ENCODE data around the gene SERINC3. TPM values are rescaled to one million over a fixed set of nuclear protein-coding genes. Genes with fewer than 3 reads are reported as not detected.

SERINC3 gene
- total and polyA plus RNA-seq, 2 donors (not counting 3 experiments of a cell fraction or from before 2014, with no cell fraction given) = 83.7 to 177 TPM

DNA sequence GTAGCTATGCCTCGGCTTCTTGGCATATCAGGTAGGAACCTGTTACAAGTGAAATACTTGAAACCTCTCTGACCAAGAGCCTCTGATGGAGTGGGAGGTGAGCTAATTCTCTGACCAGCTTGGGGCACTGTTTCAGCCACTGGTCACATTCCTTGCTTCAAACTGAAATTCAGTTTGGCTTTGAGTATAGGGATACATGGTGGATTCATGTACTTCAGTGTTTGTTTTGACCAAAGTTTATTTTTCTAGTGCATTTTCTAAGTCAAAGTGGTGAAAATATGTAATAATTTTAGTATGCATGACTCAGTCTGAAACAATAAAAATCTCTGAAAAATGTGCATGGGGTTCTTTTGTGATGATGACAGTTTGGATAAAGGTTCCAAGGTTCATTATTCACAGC lies 27.6 kb downstream of the SERINC3 start:
- H3K79me2 ChIP-seq (ENCODE audit: control insufficient read depth, insufficient read depth, low read length) = no peaks in the 10 kb centered on the region
- no peak overlapping the region for H3K27ac ChIP-seq (ENCODE audit: insufficient read depth, low read depth, low read length)
- H2AFZ ChIP-seq (ENCODE audit: low read depth, low read length) = no peak overlapping the region
- no peaks in the 10 kb centered on the region for H3K27me3 ChIP-seq (ENCODE audit: control insufficient read depth in 2 of 2, insufficient read depth in 2 of 2, low read length in 2 of 2)
- H3K9ac ChIP-seq (replicated peaks; ENCODE audit: extremely low read depth, insufficient read depth, low read length) = no peak overlapping the region
- CTCF ChIA-PET = interaction anchor here (1.2 kb wide), 1 partner anchor 14 kb away, joined by 3 read pairs; no protein-coding TSS in a partner anchor
- intact Hi-C loops (cut with micrococcal nuclease) (no loop called here), dilution Hi-C loops (cut with MboI; ENCODE audit: extremely low pct_ligation_motif_present, low sequenced_read_pairs) (no loop called here)
- H3K4me3 ChIP-seq (replicated peaks in 1 of 3; ENCODE audit: insufficient read depth in 1 of 3, low read depth in 1 of 3, low read length in 3 of 3) = no peak overlapping the region
- no peak for TF ChIP-seq GATA2 (IDR thresholded peaks at IDR 0.05; ENCODE audit: insufficient read depth, insufficient read length, low read depth, low read length)
- no peak for TF ChIP-seq EZH2 (IDR thresholded peaks at IDR 0.05; ENCODE audit: borderline replicate concordance, low read depth, low read length, severe bottlenecking)
- TF ChIP-seq, protein P1, sequence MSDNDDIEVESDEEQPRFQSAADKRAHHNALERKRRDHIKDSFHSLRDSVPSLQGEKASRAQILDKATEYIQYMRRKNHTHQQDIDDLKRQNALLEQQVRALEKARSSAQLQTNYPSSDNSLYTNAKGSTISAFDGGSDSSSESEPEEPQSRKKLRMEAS (IDR thresholded peaks at IDR 0.05; ENCODE audit: insufficient read depth, insufficient read length) = no peak
- no peak for TF ChIP-seq POLR2A (IDR thresholded peaks at IDR 0.05; ENCODE audit: low read depth, low read length)
- TF ChIP-seq, protein P2, sequence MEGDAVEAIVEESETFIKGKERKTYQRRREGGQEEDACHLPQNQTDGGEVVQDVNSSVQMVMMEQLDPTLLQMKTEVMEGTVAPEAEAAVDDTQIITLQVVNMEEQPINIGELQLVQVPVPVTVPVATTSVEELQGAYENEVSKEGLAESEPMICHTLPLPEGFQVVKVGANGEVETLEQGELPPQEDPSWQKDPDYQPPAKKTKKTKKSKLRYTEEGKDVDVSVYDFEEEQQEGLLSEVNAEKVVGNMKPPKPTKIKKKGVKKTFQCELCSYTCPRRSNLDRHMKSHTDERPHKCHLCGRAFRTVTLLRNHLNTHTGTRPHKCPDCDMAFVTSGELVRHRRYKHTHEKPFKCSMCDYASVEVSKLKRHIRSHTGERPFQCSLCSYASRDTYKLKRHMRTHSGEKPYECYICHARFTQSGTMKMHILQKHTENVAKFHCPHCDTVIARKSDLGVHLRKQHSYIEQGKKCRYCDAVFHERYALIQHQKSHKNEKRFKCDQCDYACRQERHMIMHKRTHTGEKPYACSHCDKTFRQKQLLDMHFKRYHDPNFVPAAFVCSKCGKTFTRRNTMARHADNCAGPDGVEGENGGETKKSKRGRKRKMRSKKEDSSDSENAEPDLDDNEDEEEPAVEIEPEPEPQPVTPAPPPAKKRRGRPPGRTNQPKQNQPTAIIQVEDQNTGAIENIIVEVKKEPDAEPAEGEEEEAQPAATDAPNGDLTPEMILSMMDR (IDR thresholded peaks at IDR 0.05; ENCODE audit: extremely low read depth in 1 of 2, insufficient read depth in 1 of 2, low read depth in 1 of 2, low read length in 2 of 2) = no peak
- no peak for TF ChIP-seq MYC (IDR thresholded peaks at IDR 0.05; ENCODE audit: low read depth, low read length)
- TF ChIP-seq JUN (IDR thresholded peaks at IDR 0.05; ENCODE audit: borderline replicate concordance, insufficient read depth, insufficient read length, low read depth) = no peak
- no peak for TF ChIP-seq FOS (IDR thresholded peaks at IDR 0.05; ENCODE audit: borderline replicate concordance, insufficient read depth, low read length)
- TF ChIP-seq POLR2AphosphoS5 (IDR thresholded peaks at IDR 0.05; ENCODE audit: insufficient read depth, low read depth, low read length) = no peak
- H3K9me3 ChIP-seq (replicated peaks; ENCODE audit: control insufficient read depth, insufficient read depth, low read length) = no peaks in the 10 kb centered on the region
- no peaks in the 10 kb centered on the region for H3K9me1 ChIP-seq (replicated peaks; ENCODE audit: control insufficient read depth, extremely low read depth, insufficient read depth, low read length)
- POLR2A ChIA-PET = no interaction called here
- BruUV-seq (replicated peaks) = no TSS peak
- no peak overlapping the region for H3K4me2 ChIP-seq (ENCODE audit: insufficient read depth, low read length)
- FAIRE-seq (no peak), DNase-seq (ENCODE audit: low read depth, low spot score) (no peak)
- H3K4me1 ChIP-seq (ENCODE audit: control insufficient read depth, extremely low read depth, insufficient read depth, low read length) = no peaks in the 10 kb centered on the region
- H3K36me3 ChIP-seq (ENCODE audit: control insufficient read depth in 2 of 2, extremely low read depth in 1 of 2, insufficient read depth in 2 of 2, low read length in 2 of 2) = peaks cover 18 to 28% of the 10 kb centered on the region in 2 experiments
- H4K20me1 ChIP-seq (replicated peaks; ENCODE audit: control insufficient read depth, extremely low read depth, insufficient read depth, low read length) = no peaks in the 10 kb centered on the region

Data from endothelial cell of umbilical vein (primary cell).